ENCODE measurements around the gene BCL2A1.
"Not testable (repeated sequence)": the region's sequence is repeated elsewhere in the genome, so short reads cannot be mapped to it uniquely, and the experiment has no call there.

The BCL2A1 gene

DNA sequence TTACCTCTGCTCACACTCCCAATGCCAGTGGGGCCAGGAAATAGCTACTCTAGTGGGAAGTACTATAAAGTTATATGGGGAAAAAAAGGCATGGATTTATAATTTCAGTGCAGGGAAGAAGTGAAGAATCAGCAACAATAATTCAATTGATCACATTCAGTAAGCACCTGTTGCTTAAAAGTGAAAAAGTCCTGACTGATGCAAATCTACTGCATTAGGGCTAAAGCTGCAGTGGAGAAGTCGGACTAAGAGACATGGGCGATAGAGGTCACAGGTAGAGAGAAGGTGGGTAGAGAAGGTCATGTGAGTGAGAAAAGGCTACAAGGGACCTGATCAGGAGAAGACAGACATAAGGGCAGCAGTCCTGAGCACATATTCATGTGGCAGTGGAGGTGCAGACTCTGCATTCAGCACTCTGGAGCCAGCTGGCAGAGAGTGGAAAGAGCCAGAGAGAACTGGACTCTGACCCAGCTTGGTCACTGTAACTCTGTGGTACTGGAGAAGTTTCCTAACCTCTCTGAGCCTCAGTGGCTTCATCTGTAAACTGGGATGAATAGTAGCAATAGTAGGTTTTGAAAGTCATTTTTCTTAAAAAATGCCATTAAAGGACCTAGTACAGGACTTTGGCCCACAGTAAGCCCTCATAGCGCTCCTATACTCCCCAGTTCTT is 17.6 kb upstream of the BCL2A1 start:
- DNase-seq: no peak

DNA sequence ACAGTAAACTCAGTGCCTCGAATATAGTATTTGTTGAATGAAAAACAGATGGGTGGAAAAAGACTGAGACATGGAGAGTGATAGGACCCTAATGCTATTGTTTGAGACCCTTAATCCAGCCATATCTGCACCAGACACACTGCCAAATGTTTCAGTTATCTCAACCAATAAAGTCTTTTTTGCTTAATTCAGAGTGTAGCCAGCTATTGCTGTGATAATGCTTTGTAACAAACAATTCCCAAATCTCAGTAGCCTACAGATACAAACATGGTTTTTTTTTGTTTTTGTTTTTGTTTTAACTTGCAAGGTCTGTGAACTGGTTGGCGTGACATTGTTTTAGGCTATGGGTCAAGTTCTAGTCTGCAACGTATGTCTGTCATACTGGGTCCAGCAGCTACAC is 17.0 kb upstream of the BCL2A1 start:
- no peak for DNase-seq

DNA sequence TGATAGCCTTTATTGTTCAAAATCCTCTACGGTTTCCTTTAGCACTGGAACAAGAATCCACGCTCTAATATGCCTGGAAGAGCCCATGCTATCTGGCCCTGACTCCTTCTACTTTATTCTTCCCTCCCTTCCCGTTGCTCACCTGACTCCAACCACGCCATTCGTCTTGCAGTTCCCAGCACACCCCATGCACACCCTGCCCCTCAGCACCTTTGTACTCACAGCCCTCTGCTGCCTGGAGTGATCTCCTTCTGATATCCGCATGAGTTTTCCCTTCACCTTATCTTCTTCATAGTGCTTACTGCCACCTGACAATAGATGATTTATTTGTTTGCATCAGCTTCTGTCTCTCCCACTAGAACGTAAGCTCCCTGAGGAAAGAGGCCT is 16.6 kb upstream of the BCL2A1 start:
- DNase-seq: no peak

DNA sequence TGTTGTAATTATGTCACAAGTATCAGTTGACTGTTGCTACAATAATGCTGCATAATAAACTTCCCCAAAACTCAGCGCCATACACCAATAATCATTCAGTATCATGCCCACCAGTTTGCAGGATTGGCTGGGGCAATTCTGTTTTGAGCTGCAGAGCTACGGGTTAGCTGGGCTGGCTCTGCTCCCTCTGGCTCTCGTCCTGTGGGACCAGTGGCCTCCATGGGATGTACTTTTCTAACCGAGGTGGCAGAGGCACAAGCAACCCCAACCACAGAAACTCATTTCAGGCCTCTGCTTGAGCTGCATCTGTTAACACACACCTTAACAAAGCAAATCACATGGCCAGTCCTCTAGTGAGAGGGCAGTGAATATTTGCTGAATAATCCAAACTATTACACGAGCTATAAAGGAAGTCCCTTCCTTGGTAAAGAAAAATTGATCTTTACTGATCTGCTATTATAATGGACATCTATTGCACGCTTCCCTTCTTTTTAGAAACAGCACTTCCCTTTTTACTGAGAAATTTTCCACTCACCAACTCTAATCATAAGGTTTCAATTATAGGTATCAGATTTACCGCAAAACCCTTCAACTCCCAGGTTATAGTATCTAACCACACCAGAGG is 10.9 kb upstream of the BCL2A1 start:
- DNase-seq: peak; percentile 66

DNA sequence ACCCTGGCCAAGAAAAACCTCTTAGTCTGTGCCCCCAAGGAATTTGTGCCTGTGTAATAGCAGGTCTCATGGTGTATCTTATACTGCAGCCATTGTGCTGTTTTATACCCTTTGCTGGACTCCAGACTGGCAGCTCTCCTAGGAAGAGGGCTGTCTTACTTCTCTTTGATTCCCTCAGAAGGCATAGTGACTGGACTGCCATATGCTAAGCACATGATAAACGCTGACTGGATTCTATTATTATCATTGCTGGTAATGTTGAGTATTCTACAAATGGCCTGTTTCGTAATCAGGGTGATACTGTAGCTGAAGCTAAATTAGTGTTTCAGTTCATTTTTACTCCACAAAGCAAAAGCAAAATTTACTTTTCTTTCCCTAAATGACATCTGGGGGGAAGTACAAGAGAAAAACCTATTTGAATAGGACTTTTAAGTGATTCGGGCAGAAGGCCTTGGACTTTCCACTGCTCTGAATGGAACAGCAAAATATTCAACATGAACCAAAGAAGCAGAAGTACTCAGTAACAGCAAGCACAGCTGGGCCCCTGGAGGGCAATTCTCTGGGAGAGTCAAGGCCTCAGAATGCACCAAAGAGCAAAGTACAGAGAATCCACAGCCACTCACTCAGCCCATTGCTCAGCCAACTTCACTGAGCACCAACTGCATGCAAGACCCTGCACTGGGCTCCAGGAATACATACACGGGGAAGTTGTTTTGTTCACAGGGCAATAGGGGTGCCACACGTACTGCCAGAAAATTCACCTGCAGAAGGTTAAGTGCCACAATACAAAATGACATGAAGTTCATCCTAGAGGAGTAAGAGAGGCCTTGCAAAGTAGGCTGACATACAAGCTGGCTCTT is 7.9 kb upstream of the BCL2A1 start:
- DNase-seq: peak; percentile 97

DNA sequence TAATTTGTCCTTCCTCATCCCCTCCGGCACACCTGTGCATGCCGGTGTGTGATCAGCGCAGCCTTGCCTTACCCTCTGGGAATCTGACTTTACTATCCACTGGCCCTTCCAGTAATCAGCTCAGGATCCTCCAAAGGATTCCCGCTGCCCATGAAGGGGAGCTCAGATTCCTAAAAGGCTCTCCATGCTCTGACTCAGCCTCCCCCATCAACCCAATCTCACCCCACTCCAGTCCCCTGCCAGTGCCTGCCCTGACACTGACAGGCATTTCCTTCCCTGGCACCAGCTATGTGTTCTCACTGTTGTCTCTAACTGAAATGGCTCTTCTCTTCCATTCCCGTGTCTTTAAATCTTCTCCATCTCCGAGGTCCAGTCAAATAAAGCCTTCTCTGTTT is 7.3 kb upstream of the BCL2A1 start:
- DNase-seq: no peak

DNA sequence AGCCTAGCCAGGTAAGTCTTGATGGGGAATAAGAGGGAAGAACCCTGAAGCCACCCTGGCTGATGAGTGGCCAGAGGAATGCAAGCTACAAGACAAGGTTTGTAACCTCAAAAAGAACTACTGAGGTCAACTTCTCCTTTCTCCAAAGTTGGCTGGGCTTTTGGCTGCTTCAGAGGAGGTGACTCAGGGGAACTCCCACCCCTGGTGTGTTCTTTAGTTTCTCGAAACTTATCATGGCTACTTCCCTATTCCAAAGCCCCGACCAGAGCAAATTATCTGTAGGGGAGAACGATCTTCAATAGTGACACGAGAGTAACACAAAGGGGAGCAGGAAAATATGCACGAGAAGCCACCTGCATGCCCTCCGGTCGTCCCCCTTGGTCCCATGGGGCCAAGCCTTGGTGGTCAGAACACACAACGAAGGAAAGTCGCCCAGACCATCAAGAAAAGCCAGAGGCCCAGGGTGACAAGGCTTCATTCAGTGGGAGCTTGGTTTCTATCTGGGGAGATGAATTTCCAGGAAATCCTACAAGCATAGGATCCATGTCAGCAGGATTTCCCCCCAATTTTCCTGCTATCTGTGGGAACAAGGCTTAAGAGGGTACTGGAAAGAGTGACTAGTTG is 6.5 kb upstream of the BCL2A1 start:
- DNase-seq: peak; percentile 98

DNA sequence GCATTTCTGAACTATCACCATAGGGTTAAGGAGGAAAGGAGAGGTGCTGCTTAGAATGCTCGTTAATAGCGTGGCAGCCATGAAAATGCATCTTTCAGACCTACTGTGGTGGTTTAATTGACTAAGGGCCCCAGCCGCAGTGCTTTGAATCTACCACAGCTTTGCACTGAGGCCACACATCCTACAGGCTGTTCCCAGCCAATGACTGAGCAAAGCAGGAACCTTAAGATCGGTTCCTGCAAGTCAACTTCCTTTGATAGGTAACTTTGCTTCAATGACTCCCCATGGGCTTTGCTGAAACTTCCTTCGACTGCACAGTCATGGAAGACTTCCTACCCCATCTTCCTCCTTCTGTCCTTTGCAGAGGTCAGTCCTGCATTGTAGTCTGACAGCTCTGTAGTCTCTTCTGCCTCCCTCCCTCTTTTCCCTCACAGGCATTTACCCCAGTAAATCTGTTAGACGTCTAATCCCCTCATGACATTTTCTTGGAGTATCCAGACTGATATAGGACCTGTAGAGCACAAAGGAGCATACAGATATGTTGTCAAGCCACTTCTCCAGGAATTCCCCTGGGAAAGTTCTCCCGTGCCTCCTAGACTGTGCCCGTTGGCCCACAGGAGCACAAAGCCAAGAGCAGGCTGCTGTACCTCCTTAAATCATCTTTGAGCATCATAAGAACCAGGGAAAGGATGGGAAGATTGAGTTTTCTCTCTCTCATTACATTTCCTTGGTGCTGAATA is 2.6 kb upstream of the BCL2A1 start:
- DNase-seq: no peak

DNA sequence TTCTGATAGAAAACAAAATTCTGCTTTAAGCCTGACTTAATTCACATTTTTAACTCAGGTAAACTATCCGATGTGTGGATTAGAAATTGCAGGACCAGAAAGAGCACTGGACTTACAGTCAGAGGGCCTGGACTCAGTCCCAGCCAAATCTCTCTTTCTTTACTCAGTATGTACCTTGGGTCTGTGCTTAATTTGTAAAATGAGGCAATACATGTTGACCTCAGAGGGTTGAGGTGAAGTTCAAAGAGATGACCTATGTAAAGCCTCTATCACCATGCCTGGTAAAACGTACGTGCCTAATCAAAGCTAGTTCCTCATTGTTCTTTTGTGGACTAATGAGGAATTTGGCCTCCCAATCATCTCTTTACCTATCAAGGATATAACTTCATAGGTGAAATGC is 1.9 kb upstream of the BCL2A1 start:
- no peak for DNase-seq

DNA sequence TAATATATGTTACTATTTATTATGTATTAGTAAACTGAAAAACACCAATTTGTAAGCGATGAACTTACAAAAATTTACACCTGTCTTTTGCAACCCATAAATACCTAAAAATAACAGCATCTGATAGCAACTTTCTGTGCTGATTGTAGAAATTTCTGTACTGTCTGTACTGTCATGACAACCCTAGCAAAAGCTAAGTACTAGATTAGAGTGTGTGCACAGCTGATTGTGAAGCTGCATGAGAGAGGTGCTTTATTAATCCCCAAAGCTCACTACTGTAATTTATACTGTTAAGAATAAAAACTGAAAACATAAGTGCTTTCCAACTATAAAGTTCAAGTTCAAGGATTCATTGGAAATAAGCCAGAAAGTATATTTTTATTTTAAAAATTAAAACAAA is 815 bp downstream of the BCL2A1 start:
- DNase-seq: no peak

DNA sequence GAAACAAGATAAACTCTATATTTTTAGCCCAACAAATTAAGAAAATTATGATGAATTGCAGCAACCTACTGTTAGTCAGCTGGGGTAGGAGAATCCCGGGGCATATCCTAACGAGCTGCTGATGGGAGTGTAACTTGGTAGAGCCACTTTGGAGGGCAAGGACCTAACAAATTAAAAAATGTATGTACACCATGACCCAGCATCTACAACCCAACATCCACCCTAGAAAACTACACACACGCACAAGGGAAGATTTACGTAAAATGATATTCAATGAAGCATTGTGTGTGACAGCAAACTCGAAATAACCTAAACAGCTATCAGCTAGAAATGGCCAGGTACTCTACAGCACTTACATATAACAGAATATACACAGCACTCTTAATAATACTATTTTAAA is 1.9 kb downstream of the BCL2A1 start:
- no peak for DNase-seq

DNA sequence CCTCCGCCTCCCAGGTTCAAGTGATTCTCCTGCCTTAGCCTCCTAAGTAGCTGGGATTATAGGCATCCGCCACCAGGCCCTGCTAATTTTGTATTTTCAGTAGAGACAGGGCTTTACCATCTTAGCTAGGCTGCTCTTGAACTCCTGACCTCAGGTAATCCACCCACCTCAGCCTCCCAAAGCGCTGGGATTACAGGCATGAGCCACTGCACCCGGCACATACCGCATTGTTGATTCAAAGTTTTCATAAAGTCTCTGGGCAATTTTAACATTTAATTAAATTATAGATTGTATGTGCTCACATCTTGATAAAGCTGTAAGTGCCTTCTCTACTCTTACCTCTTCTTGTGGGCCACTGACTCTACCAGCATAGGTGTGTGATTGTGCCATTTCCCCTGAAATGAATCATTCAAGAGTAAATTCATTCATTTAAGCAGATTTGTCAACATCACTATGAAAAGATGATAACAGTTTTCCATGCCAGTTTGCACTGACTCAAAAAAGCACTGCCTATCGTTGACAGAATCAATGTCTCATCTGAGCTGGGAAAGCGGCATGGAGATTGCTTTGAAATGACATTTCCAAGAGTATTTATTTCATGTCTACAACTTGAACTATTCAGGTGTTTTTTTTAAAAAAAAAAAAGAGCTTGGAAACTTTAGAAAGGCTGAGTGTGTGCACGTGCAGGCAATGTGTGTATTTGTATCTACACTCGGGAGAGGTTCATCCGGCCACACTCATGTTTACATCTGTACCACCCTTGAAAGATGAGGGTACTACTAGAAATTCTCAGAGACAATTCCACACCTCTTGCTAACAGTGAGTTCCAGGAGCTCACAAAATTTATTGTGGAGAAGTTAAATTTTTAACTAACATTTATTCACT is 3.5 kb downstream of the BCL2A1 start:
- no peak for DNase-seq

DNA sequence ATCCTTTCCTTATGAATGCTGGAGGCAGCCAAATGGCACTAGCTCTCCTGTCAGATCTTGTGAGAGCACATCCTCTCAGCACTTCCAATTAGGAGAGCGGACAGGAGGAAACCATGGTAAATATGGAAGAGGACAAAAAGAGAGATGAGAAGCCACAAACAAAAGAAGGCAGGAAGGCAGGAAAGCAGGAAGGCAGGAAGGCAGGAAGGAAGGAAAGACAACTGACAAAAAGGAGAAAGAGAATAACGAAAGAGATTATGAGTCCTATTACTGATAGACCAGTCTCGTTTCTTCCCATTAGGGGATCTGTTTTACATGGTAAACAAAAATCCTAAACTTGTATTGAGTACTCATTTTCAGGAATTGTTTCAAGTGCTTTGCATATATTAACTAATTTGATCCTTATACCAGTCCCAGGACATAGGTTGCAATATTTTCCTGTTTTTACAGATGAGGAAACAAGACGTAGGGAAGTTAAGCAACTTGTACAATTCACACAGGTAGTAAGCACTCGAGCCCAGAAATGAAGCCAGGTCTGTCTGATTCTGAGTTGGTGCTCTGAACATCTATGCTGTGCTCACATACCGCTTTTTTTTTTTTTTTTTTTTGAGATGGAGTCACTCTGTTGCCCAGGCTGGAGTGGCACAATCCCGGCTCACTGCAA is 4.2 kb downstream of the BCL2A1 start:
- DNase-seq: no peak

DNA sequence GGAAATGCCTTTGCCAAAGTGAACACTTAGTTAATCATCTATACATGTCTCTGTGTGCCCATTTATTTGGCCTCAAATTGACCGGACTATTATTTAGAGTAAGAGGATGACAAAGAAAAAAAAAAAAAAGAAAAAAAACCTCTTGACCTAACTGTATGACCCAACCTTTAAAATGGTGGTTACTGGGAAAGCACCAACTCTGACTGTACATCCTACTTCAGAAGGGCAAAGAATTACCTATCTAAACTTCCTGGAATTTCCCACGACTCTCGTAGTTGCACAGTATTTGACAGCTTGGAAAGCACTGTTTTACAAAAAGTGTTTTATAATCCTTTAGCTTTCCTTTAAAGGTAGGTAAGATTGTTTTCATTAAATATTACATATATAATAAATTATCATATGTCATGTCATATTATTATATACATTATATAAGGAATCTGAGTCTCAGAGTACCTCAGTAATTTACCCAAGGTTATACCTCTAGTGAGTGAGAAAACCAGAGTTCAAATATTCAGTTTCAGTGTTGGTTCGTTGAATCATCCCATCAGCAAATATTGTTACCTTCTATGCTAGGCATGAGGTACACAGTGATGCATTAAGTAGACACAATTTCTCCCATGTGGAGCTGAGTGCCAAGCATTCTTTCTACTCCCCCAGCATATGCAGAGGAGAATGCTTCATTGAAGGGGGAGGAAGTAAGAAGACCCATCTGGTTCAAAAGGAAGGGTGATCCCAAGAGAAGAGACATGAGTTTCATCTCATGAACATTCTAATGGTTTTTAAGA is 5.0 kb downstream of the BCL2A1 start:
- no peak for DNase-seq

DNA sequence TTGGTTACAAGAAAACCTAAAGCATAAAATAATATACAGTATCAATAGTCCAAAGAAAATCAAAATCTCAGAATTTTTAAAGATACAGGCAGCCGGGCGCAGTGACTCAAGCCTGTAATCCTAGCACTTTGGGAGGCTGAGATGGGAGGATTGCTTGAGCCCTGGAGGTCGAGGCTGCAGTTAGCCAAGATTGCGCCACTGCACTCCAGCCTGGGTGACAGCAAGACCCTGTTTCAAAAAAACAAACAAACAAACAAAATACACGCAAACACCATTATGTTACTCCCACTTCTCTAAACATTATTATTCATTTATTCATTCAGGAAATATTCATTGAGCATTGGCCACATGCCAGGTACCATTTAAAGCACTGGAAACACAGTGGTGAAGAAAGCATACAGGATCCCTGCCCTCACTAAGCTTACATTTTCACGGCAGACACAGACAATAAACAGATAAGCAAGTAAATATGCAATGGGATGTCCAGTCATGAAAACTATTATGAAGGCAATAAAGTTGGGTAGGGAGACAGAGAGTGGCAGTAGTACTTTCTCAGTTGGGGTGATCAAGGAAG is 6.7 kb downstream of the BCL2A1 start:
- no peak for DNase-seq

DNA sequence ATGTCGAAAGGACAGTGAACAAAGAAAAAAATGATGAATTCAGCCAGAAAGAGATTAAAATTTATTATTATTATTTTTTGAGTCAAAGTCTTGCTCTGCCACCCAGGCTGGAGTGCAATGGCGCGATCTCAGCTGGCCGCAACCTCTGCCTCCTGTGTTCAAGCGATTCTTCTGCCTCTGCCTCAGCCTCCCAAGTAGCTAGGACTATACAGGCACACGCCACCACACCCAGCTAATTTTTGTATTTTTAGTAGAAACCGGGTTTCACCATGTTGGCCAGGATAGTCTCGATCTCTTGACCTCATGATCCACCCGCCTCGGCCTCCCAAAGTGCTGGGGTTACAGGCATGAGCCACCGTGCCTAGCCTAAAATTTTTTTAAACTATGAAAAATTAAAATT is 8.1 kb downstream of the BCL2A1 start:
- DNase-seq: not testable (repeated sequence)

DNA sequence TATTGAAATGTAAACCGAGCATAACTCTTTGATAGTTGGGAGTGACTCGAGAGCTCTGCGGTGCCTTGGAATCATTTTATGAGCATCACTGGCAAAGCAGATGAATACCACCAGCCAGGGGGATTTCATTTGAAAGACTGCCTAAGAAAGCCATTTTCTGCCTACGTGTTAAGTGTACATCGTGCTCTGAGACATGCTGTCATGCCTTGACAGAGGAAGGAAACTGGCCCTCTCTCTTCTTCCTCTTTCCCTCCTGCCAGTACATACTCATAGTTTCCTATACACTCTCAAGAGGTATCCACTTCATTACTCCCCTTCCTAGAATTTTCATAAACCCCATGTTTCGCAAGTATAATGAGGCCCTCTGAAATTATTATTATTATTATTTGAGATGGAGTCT is 8.8 kb downstream of the BCL2A1 start:
- peak; percentile 88 for DNase-seq

DNA sequence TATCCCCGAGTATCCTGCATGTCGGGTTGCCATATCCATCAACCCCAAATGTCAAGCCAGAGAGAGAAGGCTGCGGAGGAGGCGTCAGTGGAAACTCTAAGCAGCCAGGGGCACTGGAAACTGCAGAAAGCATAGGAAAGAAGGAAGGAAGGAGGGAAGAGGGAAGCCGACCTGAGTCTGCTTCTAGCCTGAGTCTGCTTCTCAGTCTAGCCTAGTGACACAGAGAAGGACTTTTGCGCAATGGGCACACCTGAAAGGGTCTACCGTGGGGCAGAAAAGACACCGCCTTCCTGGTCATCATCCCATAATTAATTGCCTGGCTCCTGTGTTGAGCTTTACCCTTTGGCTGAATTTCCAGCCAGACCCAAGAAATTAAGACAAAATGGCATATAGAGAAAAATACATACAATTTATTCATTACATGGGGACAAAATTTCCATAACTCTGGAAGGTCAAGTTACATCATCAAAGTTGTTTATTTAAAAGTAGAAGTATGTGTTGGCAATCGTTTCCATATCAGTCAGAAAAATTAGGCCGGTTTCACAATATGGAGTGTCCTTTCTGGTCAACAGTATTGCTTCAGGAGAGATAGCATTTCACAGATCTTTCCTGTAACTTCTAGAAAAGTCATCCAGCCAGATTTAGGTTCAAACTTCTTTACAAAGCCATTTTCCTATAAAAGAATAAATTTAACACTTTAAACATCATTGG is 10.3 kb downstream of the BCL2A1 start:
- peak; percentile 36 for DNase-seq

DNA sequence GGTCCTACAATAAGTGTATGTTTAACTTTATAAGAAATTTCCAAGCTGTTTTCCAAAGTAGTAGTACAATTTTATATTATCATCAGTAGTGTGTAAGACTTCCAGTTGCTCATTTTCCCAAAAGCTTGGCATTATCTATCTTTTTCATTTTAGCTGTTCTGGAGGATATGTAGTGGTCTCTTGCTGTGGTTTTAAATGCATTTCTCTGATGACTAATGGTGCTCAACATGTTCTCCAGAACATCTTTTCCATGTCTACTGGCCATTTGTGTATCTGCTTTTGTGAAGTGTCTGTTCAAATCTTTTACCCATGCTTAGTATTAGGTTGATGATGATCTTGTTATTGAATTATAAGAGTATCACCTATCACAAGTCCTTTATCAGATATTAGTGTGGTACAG is 13.3 kb downstream of the BCL2A1 start:
- peak; percentile 4 for DNase-seq
